GM12891 (cell line): ENCODE results near the gene DHDH.
"Not testable (repeated sequence)": the region's sequence is repeated elsewhere in the genome, so short reads cannot be mapped to it uniquely, and the experiment has no call there.

ENCODE experiments used
- DNase-seq: peaks from one replicate; pipeline ENCODE4 v3.0.0; 2011; ENCODE audit warnings: low spot score; ENCODE audit not compliant: insufficient read length
- FAIRE-seq: peaks from 2 replicates; lab custom pipeline; 2011; peaks lifted over from hg19 to GRCh38; lab: Jason Lieb, UNC
- PAX5 ChIP-seq: IDR thresholded peaks from 2 replicates; pipeline ENCODE4 v1.6.1; 2011; ENCODE audit warnings: low read length, moderate library complexity, mild to moderate bottlenecking; ENCODE audit not compliant: insufficient read depth, severe bottlenecking
- POLR2A ChIP-seq: IDR thresholded peaks from 2 replicates; pipeline ENCODE4 v1.6.1; 2011; ENCODE audit warnings: low read depth, low read length, control low read depth
- POLR2AphosphoS5 ChIP-seq: IDR thresholded peaks from 2 replicates; pipeline ENCODE4 v1.6.1; 2011; ENCODE audit warnings: low read depth, low read length, control low read depth
- POU2F2 ChIP-seq: IDR thresholded peaks from 2 replicates; pipeline ENCODE4 v1.6.1; 2011; ENCODE audit warnings: low read depth, mild to moderate bottlenecking, control low read depth, low read length, moderate library complexity
- SPI1 ChIP-seq: IDR thresholded peaks from 2 replicates; pipeline ENCODE4 v1.6.1; 2011; ENCODE audit warnings: low read depth, low read length, control low read depth
- TAF1 ChIP-seq: IDR thresholded peaks from 2 replicates; pipeline ENCODE4 v1.6.1; 2011; ENCODE audit warnings: low read depth, low read length, control low read depth

DHDH gene

DNA sequence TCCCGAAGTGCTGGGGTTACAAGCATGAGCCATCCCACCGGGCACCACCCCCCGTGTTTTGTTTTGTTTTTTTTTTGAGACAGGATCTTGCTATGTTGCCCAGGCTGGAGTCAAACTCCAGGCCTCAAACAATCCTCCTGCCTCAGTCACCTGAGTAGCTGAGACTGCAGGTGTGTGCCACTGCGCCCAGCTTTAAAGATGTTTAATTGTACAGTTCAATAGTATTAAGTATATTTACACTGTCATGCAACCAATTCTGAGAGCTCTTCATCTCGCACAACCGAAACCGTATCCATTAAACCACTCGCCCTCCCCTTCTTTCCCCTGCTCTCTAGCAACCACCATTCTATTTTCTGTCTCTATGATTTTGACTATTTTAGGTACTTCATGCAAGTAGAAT lies 17.7 kb upstream of the DHDH start:
- no peak for TF ChIP-seq POLR2A
- no peak for TF ChIP-seq PAX5
- no peak for TF ChIP-seq TAF1
- DNase-seq (no peak), FAIRE-seq (no peak)

DNA sequence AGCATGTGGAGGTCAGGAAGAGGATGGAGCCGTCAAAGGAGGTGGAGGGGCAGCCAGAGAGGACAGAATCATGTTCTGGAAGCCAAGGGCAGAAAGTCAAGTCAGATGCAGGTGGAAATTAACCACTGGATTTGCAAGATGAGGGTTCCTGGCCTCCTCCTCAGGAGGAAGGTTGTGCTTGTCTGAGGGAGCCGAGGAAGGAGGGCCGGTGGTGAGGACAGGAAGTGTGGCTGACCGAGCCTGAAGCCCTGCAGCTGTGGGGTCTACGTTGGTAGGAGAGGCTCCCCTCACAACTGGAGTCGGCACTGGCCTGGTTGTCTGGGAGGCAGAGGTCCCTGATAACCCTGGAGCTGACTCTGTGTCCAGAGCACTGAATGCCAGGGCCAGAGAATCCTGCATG lies 15.4 kb upstream of the DHDH start:
- DNase-seq (no peak), FAIRE-seq (peak; percentile 64)
- TF ChIP-seq PAX5 (no peak), POLR2AphosphoS5 (no peak), POLR2A (no peak), TAF1 (no peak), SPI1 (no peak), POU2F2 (no peak)

DNA sequence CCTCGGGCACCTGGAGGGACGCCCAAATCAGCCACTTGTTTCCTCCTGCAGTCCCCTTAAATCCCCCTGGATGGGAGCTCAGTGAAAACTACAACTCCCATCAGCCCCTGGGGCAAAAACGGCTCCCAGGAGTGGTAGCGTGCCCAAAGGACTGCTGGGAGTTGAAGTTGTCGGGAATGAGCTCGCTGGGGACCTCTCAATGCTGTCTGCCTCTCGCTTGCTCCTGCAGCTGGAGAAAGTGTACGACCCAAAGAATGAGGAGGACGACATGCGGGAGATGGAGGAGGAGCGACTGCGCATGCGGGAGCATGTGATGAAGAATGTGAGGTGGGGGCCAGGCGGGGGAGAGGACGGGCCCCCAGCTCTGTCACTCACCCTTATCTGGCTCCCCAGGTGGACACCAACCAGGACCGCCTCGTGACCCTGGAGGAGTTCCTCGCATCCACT lies 14.7 kb upstream of the DHDH start:
- TF ChIP-seq PAX5: no peak
- no peak for TF ChIP-seq POLR2AphosphoS5
- no peak for TF ChIP-seq SPI1
- no peak for TF ChIP-seq TAF1
- TF ChIP-seq POLR2A: no peak
- no peak for TF ChIP-seq POU2F2
- no peak for DNase-seq
- peak; percentile 31 for FAIRE-seq

DNA sequence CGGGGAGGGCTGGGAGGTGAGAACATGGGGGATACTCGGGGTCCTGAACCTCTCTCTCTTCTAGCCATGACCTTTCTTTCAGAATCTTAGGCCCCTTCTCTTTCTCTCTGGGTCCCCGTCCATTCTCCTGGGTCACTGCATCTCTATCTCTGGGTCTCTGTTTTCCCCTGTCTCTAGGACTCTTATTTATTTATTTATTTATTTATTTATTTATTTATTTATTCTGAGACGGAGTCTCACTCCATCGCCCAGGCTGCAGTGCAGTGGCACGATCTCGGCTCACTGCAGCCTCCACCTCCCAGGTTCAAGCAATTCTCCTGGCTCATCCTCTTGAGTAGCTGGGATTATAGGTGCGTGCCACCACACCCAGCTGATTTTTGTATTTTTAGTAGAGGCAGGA lies 14.2 kb upstream of the DHDH start:
- not testable (repeated sequence) for FAIRE-seq, DNase-seq

DNA sequence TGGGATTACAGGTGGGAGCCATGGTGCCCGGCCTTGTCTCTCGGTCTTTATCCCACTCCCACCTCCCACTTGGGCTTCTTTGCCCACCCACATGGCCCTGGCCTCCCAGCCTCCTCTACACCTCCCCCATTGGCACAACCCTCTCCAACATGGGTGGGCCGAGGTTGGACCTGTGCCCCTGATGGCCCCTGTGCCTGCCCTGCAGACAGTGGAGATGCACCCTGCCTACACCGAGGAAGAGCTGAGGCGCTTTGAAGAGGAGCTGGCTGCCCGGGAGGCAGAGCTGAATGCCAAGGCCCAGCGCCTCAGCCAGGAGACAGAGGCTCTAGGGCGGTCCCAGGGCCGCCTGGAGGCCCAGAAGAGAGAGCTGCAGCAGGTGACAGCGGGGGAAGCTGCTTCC lies 12.6 kb upstream of the DHDH start:
- DNase-seq (no peak), FAIRE-seq (no peak)
- TF ChIP-seq POU2F2: no peak
- TF ChIP-seq POLR2A: no peak
- TF ChIP-seq TAF1: no peak
- no peak for TF ChIP-seq PAX5
- TF ChIP-seq POLR2AphosphoS5: no peak
- no peak for TF ChIP-seq SPI1

DNA sequence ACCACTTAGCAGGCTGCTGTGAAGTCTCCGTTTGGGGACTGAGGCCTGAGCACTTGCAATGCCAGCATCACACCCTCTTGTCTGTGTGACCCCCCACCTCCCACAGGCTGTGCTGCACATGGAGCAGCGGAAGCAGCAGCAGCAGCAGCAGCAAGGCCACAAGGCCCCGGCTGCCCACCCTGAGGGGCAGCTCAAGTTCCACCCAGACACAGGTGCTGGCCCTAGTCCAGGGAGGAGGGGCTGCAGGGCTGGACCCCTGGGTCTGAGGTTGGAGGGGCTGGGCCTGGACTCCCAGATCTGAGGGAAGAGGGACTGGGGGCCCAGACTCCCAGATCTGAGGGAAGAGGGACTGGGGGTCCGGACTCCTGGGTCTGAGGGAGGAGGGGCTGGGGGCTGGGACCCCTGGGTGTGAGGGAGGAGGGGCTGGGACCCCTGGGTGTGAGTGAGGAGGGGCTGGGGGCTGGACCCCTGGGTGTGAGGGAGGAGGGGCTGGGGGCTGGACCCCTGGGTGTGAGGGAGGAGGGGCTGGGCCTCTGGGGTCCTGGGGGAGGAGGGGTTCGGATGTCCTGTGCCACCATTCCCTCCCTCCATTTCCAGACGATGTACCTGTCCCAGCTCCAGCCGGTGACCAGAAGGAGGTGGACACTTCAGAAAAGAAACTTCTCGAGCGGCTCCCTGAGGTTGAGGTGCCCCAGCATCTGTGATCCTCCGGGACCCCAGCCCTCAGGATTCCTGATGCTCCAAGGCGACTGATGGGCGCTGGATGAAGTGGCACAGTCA lies 11.6 kb upstream of the DHDH start:
- DNase-seq (no peak), FAIRE-seq (no peak)
- TF ChIP-seq POLR2AphosphoS5 (no peak), POLR2A (no peak), SPI1 (no peak), PAX5 (no peak), TAF1 (no peak), POU2F2 (no peak)

DNA sequence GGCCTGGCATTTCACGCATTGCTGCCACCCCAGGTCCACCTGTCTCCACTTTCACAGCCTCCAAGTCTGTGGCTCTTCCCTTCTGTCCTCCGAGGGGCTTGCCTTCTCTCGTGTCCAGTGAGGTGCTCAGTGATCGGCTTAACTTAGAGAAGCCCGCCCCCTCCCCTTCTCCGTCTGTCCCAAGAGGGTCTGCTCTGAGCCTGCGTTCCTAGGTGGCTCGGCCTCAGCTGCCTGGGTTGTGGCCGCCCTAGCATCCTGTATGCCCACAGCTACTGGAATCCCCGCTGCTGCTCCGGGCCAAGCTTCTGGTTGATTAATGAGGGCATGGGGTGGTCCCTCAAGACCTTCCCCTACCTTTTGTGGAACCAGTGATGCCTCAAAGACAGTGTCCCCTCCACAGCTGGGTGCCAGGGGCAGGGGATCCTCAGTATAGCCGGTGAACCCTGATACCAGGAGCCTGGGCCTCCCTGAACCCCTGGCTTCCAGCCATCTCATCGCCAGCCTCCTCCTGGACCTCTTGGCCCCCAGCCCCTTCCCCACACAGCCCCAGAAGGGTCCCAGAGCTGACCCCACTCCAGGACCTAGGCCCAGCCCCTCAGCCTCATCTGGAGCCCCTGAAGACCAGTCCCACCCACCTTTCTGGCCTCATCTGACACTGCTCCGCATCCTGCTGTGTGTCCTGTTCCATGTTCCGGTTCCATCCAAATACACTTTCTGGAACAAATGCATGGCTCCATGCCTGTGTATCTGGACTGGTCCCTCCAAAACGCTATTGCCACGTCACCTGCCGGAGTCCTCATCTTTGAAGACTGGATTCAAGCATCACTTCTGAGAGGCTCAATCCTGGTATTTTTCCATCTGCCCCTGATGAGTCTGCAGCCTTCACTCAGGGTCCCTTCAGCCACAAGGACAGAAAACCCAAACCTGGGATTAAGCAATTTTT lies 10.7 kb upstream of the DHDH start:
- TF ChIP-seq POLR2AphosphoS5 (no peak), SPI1 (no peak), POLR2A (no peak), PAX5 (no peak), POU2F2 (no peak), TAF1 (no peak)
- DNase-seq (no peak), FAIRE-seq (no peak)

DNA sequence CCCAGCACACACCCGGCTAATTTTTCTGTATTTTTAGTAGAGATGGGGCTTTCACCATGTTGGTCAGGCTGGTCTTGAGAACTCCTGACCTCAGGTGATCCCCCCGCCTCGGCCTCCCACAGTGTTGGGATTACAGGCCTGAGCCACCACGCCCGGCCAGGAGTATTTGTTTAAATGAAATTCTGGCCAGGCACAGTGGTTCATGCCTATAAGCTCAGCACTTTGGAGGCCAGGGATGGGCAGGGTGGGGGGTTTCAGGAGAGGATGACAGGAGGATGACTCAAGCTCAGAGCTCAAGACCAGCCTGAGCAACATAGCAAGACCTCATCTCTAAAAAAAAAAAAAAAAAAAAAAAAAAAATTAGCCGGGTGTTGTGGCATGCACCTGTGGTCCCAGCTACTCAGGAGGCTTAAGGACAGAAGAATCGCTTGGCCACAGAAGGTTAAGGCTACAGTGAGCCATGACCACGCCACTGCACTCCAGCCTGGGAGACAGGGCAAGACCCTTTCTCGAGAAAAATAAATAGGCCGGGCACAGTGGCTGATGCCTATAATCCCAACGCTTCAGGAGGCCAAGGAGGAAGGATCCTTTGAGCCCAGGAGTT lies 8.2 kb upstream of the DHDH start:
- FAIRE-seq: no peak
- no peak for TF ChIP-seq POLR2AphosphoS5
- no peak for TF ChIP-seq SPI1
- TF ChIP-seq PAX5: no peak
- no peak for TF ChIP-seq TAF1
- TF ChIP-seq POLR2A: no peak
- no peak for TF ChIP-seq POU2F2
- DNase-seq: no peak

DNA sequence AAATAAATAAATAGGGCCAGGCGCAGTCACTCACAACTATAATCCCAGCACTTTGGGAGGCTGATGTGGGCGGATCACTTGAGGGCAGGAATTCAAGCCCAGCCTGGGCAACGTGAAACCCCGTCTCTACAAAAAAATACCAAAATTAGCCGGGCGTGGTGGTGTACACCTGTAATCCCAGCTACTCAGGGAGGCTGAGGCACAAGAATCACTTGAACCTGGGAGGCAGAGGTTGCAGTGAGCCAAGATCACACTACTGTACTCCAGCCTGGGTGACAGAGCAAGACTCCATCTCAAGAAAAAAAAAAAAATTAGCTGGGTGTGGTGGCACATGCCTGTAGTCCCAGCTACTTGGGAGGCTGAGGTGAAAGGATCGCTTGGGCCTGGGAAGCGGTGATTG lies 7.6 kb upstream of the DHDH start:
- FAIRE-seq, DNase-seq: not testable (repeated sequence)

DNA sequence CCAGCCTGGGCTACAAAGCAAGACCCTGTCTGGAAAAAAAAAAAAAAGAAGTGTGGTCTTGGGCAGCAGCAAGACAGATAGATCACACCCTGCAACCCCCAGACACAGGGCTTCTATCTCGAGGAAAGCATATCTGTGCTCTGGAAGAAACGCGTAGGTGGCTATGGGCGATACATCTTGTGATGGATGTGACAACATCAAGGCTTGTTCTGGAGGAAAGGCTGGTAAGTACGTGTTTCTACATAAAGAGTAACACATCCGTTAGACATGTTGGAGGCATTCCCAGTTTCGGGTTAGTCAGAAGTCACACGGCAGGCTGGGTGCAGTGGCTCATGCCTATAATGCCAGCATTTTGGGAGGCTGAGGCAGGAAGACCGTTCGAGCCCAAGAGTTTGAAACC lies 6.6 kb upstream of the DHDH start:
- FAIRE-seq (peak; percentile 71), DNase-seq (no peak)

DNA sequence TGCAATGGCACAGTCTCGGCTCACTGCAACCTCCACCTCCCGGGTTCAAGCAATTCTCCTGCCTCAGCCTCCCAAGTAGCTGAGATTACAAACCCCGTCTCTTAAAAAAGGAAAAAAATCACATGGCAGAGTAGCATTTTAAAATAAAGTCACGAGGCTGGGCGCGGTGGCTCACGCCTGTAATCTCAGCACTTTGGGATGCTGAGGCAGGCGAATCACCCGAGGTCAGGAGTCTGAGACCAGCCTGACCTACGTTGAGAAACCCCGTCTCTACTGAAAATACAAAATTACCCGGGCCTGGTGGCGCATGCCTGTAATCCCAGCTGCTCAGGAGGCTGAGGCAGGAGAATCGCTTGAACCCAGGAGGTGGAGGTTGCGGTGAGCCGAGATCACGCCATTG lies 5.8 kb upstream of the DHDH start:
- not testable (repeated sequence) for DNase-seq, FAIRE-seq

More for the DNA sequence above, 6.6 kb upstream of the DHDH start:
- TF ChIP-seq POLR2A: no peak
- no peak for TF ChIP-seq PAX5
- no peak for TF ChIP-seq POU2F2
- TF ChIP-seq SPI1: no peak
- no peak for TF ChIP-seq POLR2AphosphoS5
- no peak for TF ChIP-seq TAF1
